GM19324 (cell line): ENCODE data around the gene PRDM15.

Experiments used
- ATAC-seq: cut with Tn5 transposase; IDR thresholded peaks from one replicate; pipeline ENCODE4 v1.9.1; 2021; ENCODE audit warnings: mild to moderate bottlenecking, moderate library complexity; ENCODE audit not compliant: unreplicated experiment, low FRiP score

PRDM15 gene

DNA sequence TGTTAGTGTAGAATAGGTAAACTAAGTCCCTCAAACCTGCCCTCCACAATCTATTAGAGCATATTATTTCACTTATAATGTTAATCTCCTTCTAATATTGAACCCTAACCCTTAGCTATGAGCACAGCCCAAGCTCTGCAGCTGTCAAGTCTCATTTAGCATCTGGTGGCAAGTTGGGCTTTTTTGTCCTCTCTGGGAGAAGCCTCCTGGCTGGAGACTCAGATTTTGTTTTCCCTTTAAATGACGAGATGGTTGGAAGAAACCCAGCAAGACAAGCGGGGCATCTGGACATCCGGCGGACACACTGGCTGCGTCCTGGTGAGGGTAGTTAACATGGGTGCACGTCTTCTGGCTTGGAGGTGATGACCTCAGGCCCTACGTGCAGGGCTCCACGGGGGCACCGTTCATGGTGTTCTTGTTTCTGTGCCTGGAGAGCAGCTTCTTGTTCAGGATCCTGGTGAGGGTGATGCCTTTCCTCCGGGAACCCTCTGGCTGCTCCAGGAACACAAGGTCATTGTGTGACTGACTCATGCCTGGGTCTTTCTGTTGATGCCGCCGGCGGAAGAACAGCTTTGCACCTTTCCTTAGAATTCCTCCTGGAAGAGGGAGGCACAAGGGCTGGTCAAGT lies 9.7 kb upstream of the PRDM15 start:
- no peak for ATAC-seq

DNA sequence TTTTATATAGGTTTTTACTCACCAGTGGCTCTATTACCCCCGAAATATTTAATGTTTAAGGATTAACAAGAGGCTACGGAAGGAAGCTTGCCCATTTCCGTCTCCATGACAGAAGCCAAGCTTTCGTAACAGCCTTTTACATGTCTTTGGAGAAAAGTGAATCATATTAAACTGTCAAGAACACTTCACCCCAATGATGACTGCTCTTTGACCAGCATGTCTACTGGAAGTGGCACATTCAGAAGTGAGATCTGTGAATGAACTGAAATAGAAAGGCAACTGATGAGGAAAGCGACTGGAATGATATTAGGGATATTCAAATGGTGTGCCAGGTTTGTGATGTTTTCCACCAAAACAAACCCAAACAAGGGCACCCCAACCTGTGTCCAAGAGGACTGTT lies 8.5 kb upstream of the PRDM15 start:
- no peak for ATAC-seq

DNA sequence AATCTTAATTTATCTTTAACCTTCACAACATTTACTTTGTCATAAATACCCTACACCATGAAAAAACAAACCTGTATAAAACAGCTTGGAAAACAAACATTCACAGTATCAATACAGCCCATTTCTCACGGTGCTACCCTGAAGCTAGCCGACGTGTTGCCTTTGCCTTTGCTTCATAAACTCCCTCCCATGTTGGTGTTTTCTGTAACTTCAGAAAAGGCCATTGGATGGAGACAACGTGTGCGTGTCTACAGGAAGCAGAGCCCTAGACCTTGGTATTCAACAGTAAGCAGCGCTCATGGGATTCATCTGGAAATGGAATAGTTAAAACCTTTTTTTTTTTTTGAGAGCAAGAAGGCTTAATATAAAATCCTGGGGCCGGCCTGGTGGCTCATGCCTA lies 7.2 kb upstream of the PRDM15 start:
- ATAC-seq, result no peak

GRCh38 chr21:41885341-41886024 lies 6.3 kb upstream of the PRDM15 start:
- no peak for ATAC-seq

- no peak for ATAC-seq
Observed at GRCh38 chr21:41884501-41885030, 5.4 kb upstream of the PRDM15 start.

DNA sequence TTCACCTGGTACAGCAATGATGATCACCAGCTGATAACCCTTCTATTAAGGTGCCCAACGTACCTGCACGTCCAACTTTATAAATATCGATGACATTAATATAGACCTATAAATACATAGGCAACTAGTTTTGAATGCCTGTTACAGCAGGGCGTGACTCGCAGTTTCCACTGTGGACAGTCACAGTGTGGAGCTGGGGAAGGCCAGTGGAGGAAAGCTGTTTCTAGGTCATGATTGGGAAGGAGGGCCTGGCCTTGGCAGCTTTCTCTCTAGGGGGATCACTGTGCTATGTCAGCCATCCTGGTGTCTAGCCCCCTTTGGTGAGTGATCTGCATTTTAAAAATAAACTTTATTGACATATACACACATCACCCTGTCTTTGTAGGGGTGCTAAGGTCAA lies 4.4 kb upstream of the PRDM15 start:
- ATAC-seq, result no peak

GRCh38 chr21:41881051-41881450 lies 1.9 kb upstream of the PRDM15 start:
- ATAC-seq, result no peak

DNA sequence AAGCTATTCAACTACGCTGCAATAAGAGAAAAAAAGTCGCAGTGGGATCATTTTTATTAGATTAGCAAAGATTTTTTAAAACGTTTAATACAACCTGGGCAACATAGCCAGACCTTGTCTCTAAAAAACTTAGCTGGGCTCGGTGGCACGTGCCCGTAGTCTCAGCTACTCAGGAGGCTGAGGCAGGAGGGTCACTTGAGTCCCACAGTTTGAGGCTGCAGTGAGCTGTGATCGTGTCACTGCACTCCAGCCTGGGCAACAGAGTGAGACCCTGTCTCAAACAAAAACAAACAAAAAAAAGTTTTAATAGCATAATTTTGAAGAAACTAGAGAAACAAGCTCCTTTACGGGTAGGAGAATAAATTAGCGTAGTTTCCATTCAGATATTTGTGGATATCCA lies 1.0 kb upstream of the PRDM15 start:
- no peak for ATAC-seq

- ATAC-seq, result peak; percentile 62
Observed at GRCh38 chr21:41878831-41879189, 334 bp downstream of the PRDM15 start.

GRCh38 chr21:41877901-41878830 lies 978 bp downstream of the PRDM15 start:
- peak; percentile 38 for ATAC-seq

DNA sequence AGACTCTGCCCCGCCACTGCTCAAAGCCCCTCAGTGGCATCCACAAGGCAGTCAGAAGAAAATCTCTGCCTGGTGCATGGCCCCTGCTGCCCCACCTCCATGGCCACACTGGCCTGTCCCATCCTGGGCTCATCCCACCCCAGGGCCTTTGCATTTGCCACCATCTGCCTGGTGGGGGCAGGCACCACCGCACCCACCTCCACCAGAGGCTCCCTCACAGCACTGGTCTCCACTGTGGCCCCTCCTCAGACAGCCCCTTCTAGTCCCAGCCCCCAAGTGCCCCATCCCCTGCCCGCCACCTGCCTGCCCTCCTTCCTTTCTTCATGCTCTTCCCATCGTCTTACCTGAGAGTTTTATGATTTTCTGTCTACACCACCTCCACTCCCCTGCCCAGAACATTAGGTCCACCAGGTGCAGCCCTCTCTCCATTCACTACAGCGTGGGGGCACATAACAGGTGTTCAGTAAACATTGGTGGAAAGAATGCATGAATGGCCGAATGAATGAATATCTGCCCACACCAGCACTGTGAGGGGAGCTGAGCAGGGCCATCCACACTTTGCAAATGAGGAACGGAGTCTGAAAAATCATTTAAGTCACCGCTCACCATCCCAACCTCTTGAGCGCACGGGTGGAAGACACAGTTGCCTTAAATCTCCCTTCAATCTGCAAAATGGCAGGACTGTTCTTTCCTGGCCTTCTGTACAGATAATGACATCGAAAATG lies 2.1 kb downstream of the PRDM15 start:
- no peak for ATAC-seq

DNA sequence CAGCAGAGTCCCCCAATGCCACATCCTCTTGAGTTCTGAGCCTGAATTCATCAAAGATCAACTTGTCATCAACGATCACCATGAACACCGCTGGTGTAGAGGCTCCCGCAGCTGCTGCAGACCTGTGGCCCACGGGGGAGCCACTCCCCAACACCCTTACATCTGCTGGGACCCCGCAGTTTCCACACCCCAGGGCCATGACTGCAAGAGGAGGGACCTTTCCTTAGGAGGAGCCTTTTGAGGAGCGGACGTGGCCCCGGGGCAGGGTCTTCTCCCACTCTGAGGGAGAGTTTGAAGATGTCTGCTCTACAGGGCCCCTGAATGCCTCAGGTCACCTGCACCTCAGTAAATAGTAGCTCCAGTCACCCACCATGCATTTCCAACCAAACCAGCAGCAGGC lies 2.7 kb downstream of the PRDM15 start:
- no peak for ATAC-seq

DNA sequence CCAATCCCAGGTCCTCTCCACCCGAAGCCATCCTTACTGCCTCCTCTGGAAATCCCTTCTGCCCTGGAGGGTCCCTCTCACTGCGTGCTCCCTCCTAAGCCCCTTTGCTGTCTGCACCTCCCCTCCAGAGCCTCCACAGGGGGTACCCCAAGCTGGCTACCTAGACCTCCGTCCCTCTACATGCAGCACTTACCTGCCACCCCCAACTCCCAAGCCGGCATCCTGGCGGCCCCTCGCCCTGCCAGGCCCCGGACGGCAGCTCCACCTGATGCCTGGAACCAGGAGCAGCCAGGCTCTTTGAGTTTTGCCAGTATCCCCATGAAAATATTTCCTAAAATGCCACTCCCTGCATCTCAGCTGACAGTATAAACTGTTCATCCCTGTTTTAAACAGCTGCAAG lies 4.1 kb downstream of the PRDM15 start:
- ATAC-seq, result no peak

DNA sequence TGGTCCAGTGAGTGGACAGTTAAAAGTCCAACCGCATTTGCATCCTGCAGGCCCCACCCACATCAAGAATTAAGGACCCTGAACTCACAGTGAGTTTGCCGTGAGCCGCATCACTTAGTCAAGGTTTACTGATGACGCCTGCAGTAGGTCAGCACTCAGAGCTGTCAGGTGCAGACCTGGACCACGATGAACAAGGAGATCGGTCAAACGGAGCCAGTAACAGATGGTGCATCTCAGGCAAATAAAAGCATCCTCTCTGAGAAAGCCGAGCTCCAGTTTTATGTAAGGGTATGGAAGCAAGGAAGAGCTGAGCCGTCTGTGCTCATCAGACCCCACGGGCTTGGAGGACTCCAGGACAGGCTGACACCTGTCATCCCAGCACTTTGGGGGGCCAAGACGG lies 4.5 kb downstream of the PRDM15 start:
- ATAC-seq, result no peak

- ATAC-seq, result no peak
Observed at GRCh38 chr21:41873426-41873825, 5.7 kb downstream of the PRDM15 start.

GRCh38 chr21:41873005-41873404 lies 6.1 kb downstream of the PRDM15 start:
- ATAC-seq, result no peak

- ATAC-seq, result no peak
Observed at GRCh38 chr21:41871293-41872030, 7.7 kb downstream of the PRDM15 start.

- ATAC-seq, result no peak
Observed at GRCh38 chr21:41869771-41870170, 9.4 kb downstream of the PRDM15 start.

- peak; percentile 47 for ATAC-seq
Observed at GRCh38 chr21:41868062-41868710, 11.0 kb downstream of the PRDM15 start.
